Measurements from ENCODE around the gene GRIN2C.

Gene GRIN2C

GRCh38 chr17:74796211-74796610 lies 63.5 kb downstream of the GRIN2C start:
- DNase-seq = no peak

- DNase-seq = no peak
Measured at GRCh38 chr17:74795327-74796020, 64.2 kb downstream of the GRIN2C start.

- no peak for DNase-seq
Measured at GRCh38 chr17:74792586-74793105, 67.0 kb downstream of the GRIN2C start.

Measured in DMS 273 treated with DMSO at 0.1 percent for 48 hours (cell line).